Astrocyte (in vitro differentiated cells and primary cell): Measurements from ENCODE around the gene TIGIT.

ENCODE experiments used
- CTCF ChIP-seq: IDR thresholded peaks from 2 replicates; pipeline ENCODE4 v1.5.1; 2011; ENCODE audit warnings: low read depth, mild to moderate bottlenecking, inconsistent platforms, low read length, moderate library complexity; ENCODE audit not compliant: insufficient read depth
- EZH2 ChIP-seq: IDR thresholded peaks from 2 replicates; pipeline ENCODE4 v1.6.1; 2012; ENCODE audit warnings: mild to moderate bottlenecking, low read length, inconsistent platforms; ENCODE audit not compliant: insufficient read depth

GRCh38 chr3:114331007-114331406 lies 37.2 kb downstream of the TIGIT start:
- TF ChIP-seq CTCF (no peak), EZH2 (no peak)
